Measurements from ENCODE around the gene TCP1.

- TF ChIP-seq CTCF (IDR thresholded peaks at IDR 0.05) (no peak), POLR2AphosphoS5 (IDR thresholded peaks at IDR 0.05) (no peak), POLR2A (IDR thresholded peaks at IDR 0.05) (no peak), EP300 (IDR thresholded peaks at IDR 0.05) (no peak)
Measured at GRCh38 chr6:159817951-159818739, 28.7 kb upstream of the TCP1 start.
